ENCODE results near the gene MSANTD2.

MSANTD2 gene

DNA sequence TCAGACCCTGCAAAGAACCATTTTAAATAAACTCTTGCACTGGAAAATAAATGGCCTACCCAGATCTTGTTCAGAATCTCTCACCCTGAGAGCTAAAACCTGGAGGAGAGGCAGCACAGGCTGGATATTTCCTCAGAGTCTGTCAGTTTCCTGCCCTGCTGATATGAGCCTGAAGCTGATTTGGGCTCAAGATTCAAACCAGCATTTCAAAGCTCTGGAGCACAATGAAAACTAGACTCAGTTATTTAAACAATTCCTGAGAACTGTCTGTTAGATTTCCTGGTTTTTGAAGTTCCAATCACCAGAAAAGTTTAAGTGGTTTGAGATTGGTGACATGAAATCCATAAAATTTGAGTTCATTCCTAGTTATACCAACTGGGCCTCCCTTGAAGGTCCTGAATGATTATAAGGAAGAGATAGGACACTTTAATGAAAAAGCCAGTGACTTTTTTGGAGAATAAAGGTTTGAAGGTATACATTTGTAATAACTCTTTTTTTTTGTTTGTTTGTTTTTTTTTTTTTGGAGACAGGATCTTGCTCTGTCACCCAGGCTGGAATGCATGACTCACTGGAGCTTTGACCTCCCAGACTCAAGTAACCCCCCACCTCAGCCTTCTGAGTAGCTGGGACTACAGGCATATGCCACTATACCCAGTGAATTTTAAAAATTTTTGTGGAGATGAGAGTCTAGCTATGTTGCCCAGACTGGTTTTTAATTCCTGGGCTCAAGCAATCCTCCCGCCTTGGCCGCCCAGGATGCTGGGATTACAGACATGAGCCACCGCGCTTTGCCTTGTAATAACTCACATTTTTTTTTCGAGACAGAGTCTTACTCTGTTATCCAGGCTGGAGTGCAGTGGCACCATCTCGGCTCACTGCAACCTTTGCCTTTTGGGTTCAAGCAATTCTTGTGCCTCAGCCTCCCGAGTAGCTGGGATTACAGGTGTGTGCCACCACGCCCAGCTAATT lies 30.1 kb downstream of the MSANTD2 start:
- no peak for DNase-seq

DNA sequence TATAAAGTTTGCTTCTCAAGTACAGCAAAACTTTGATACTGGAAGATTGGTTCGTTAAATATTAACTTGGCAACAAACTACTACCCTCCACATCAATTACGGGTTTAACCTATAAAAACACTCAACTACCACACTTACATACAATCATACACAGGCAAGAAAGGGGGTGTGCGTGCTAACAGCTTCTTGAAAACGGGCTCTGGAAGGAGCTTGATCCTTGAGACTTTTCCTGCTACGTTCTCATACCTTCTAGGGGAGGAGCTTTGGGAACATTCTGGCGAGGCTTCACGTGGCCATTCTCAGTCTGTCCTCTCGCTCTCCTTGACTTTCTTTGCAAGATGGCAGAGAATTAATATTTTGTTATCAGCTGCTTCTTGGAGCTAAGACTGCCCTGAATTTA lies 31.3 kb downstream of the MSANTD2 start:
- DNase-seq: no peak

DNA sequence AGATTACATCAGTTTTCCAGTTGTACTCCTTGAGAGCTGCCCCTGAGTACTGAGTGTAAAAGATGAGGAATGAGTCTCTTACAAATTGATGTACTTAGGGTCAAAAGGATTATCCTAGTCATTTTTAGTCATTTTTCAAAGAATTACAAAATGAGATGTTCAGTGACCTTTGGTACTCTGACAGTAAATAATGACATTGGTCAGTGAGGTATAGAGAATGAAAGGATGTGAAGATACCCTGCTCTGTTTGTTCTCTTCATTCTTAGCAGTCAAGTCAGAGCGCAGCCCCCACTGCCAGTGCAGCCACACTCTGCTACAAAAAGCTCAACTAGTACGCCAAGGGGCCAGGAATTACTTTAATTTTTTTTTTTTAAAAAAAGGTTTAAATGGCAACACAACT lies 34.0 kb downstream of the MSANTD2 start:
- DNase-seq: no peak

- peak; percentile 92 for DNase-seq
Measured at GRCh38 chr11:124763156-124763947, 36.9 kb downstream of the MSANTD2 start.

- DNase-seq: peak; percentile 45
Measured at GRCh38 chr11:124762624-124763155, 37.5 kb downstream of the MSANTD2 start.

- DNase-seq: peak; percentile 55
Measured at GRCh38 chr11:124762105-124762623, 38.0 kb downstream of the MSANTD2 start, which contains the start of gene ESAM. Gene ESAM (minus strand): TSS chr11:124762290. CDS start chr11:124762154, 136 bp downstream.

- no peak for DNase-seq
Measured at GRCh38 chr11:124761301-124762104, 38.7 kb downstream of the MSANTD2 start.

DNA sequence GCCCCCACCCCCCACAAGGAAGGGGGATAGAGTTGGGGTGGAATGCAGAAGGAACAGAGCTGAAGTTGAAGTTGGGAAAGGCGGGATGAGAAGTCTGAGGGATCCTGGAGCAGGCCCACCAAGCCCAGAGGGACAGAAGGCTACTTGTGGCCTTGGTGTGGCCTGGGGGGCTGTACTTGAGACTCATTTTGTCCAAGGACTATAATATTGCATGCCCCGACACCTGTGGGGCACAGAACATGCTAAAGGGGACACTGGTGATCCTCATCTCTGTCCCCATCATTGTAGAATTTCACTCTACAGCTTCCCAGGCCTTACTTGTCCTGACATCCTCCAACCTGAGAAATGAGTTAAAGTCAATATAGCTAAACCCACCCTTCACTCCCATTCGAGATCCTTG lies 39.4 kb downstream of the MSANTD2 start:
- DNase-seq: no peak

DNA sequence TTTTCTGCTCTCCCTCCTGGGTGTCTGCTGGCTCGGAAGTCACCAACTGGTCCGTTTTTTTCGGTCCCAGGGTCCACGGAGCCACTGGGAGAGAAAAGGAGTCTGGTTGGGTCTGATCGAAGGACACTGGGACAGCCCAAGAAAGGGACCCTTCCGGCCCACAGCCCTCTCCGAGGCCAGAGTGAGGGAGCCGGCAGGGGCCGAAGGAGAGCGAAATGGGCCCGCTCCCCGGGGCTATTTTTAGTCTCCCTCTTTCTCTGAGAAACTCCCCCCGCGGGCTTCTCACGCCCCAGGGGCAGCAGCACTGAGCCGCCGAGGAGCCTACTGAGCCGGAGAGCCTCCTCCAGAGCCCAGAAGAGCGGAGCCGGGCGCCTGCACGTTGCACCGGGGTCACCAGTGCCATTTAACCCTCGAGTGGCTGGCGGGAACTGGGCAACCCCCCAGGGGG lies 40.0 kb downstream of the MSANTD2 start:
- no peak for DNase-seq

- DNase-seq: no peak
Measured at GRCh38 chr11:124759266-124760204, 40.7 kb downstream of the MSANTD2 start.

DNA sequence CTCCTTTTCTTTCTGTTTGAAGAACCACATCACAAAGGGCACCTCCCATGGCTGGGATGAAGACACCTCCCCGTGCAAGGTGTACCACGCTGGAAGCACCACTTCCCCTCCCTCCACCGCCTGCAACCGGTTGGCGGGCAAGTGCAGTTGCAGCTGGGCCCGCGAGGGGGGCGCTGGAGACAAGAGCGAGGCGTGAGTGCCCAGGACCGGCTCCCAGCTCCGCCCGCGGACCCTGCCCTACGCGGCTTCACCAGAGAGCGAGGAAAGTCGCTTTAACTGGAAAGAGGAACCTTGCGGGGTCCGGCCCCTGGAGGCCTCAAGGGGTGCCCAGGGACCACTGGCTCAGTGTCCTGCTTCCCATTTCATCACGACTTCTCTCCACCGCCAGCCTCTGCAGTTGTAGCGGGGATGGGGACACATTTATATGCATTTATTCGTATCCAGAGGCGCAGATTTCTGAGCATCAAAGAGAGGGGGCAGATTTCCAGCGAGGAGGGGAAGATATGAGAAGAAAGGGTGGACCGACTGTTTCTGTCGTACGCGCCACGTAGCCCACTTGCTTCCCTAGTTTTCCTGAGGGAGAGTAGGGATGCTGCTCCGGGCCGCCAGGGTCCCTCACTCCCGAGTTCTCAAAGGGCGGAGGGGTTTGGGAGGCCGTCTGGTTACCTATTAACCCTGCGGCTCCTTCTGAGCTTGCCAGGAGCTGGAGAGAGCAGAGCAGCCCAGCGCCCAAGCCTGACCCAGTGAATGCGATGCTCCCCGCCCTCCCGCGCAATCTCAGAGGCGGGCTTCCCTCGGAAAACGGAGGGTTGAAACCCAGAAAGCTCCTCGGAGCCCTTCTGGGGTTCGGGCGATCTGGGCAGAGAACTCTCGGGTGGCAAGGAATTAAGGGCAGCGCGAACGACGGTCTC lies 41.6 kb downstream of the MSANTD2 start:
- DNase-seq: peak; percentile 61

GRCh38 chr11:124757320-124757719 lies 42.9 kb downstream of the MSANTD2 start:
- no peak for DNase-seq

GRCh38 chr11:124756753-124757227 lies 43.4 kb downstream of the MSANTD2 start:
- DNase-seq: no peak

DNA sequence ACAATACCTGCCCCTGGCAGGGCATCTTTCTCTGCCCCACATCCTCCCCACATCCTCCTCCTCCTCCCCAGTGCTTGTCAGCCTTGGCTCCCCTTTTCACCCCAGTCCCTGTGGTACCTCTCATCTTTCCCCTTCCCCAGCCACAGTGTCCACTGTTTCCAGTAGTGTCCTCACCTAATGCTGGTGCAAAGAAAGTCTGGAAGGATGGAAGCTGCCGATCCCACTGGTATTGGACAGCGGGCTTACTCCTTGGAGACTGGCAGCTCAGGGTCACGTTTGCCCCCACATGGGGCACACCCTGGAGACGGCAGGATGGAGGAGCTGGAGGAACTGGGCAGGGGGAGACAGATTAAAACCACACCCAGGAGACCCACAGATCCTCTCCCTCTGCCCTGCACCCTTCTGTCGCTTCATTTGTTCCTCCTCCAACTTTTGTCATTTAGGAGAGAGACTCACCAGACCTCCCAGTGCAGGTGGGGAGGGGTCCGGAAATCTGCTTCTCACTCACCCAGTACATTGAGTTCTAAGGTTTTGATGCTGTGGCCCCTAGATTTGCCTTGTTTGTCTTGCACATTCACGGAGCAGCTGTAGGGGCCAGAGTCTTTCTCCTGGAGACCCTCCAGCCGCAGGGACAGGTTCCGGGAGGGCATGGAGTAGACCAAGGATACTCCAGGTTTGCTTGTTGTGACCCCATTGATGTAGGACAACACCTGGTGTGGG lies 44.0 kb downstream of the MSANTD2 start:
- DNase-seq: no peak

GRCh38 chr11:124754710-124755109 lies 45.5 kb downstream of the MSANTD2 start:
- DNase-seq: no peak

- no peak for DNase-seq
Measured at GRCh38 chr11:124754309-124754708, 45.9 kb downstream of the MSANTD2 start.

DNA sequence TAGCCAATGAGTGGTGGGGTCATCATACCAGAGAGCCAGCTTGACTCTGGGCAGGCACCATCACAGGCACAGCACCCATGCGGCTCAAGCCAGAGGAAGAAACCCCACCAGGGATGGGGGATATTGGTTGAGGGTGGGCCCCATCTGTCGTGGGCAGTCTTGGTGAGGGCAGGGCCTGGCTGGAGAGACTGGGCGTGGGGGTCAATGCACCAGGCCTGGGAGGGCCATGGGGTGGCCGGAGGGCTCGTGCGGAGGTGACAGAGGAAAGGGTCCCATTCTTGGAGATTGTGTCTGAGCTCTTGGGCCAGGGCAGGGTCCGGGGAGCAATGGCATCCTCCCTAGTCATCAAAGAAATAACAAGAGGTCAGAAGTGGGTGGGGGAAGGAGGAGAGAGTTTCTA lies 46.6 kb downstream of the MSANTD2 start:
- no peak for DNase-seq

DNA sequence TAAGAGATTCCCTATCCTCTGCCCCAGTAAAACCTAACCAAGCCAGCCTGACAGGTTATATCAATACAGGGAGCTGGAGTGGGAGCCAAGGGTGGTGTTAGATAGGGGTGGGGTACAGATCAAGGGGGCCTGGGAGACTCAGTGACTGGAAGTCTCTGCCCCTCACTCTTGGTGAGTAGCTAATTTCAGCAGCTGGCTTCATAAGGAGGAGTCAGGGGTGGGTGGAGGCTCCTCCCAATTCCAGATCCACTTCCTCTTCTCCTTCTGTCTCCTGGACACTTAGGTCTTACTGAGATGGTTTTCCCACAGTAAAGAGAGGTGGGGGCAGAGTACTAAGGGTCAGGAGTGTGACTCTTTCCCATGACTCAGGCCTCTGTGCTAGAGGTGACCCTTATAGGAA lies 47.0 kb downstream of the MSANTD2 start:
- no peak for DNase-seq

DNA sequence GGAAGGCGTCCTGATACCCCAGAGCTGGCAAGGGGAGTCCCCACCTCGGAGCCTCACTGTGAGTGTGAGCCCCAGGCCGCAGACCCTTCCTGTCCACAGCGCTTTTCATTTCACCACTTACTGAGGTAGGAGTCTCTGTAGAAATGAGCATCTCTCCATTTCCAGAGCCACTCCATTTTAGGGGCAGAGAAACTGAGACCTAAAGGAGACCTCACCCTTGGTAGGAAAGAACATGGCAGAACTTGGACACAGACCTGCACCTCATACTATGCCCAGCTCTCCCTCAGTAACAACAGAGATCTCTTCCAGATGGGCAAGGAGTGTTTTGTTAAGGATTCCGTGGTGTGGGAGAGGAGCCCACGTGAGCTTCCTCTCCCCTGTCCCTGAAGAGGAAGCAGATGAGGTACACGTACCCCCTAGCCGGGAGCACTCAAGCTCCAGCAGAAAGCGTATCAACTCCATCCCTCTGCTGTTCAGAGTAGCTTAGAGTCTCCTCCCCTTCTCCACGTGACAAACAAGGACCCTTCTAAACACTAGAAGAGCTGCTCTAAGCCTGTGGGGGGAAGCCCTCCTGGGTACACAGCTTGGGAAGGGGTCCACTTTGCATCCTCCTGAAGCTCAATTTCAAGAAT lies 47.6 kb downstream of the MSANTD2 start:
- DNase-seq: no peak

Measured in NCI-H1105 treated with DMSO at 0.1 percent for 48 hours (cell line).